NOMO-1 (cell line): ENCODE data around the gene IPCEF1.

Experiments used
- DNase-seq, 2 experiments: peaks; one replicate each; lab custom pipeline; 2025; ENCODE audit not compliant: unreplicated experiment in 2 of 2; lab: John Stamatoyannopoulos, UW

The IPCEF1 gene

GRCh38 chr6:154356690-154357089 is at the start of gene IPCEF1:
TSS of gene IPCEF1 (minus strand) at chr6:154356803. CDS start at chr6:154265947, 90,856 bp downstream.
- peak; percentile 67 to 86 for DNase-seq

GRCh38 chr6:154406301-154406700 is 49.7 kb upstream of the IPCEF1 start:
- DNase-seq = no peak

- no peak for DNase-seq
Measured at GRCh38 chr6:154404791-154405400, 48.3 kb upstream of the IPCEF1 start.

- no peak for DNase-seq
Measured at GRCh38 chr6:154403788-154404187, 47.2 kb upstream of the IPCEF1 start.

- DNase-seq = no peak
Measured at GRCh38 chr6:154402081-154402780, 45.6 kb upstream of the IPCEF1 start.

- DNase-seq = no peak
Measured at GRCh38 chr6:154399097-154399496, 42.5 kb upstream of the IPCEF1 start.

GRCh38 chr6:154397491-154398195 is 41.0 kb upstream of the IPCEF1 start:
- no peak for DNase-seq

- DNase-seq = no peak
Measured at GRCh38 chr6:154395878-154396277, 39.3 kb upstream of the IPCEF1 start.

- no peak for DNase-seq
Measured at GRCh38 chr6:154395316-154395715, 38.7 kb upstream of the IPCEF1 start.

GRCh38 chr6:154394571-154394970 is 38.0 kb upstream of the IPCEF1 start:
- DNase-seq = no peak

GRCh38 chr6:154390034-154390433 is 33.4 kb upstream of the IPCEF1 start:
- DNase-seq = no peak

GRCh38 chr6:154388803-154389202 is 32.2 kb upstream of the IPCEF1 start:
- DNase-seq = no peak

- no peak for DNase-seq
Measured at GRCh38 chr6:154386848-154387717, 30.5 kb upstream of the IPCEF1 start.

- DNase-seq = no peak
Measured at GRCh38 chr6:154384191-154384590, 27.6 kb upstream of the IPCEF1 start.

- no peak for DNase-seq
Measured at GRCh38 chr6:154383273-154383672, 26.7 kb upstream of the IPCEF1 start.

- no peak for DNase-seq
Measured at GRCh38 chr6:154382740-154383139, 26.1 kb upstream of the IPCEF1 start.

GRCh38 chr6:154381548-154381947 is 24.9 kb upstream of the IPCEF1 start:
- DNase-seq = no peak

- DNase-seq = peak in 1 of 2 experiments; percentile 38
Measured at GRCh38 chr6:154380741-154381140, 24.1 kb upstream of the IPCEF1 start.

- no peak for DNase-seq
Measured at GRCh38 chr6:154379585-154379984, 23.0 kb upstream of the IPCEF1 start.

- no peak for DNase-seq
Measured at GRCh38 chr6:154378518-154378917, 21.9 kb upstream of the IPCEF1 start.

GRCh38 chr6:154377726-154378125 is 21.1 kb upstream of the IPCEF1 start:
- DNase-seq = no peak
